ENCODE measurements around the gene SLITRK6.
"Not testable (repeated sequence)": the region's sequence is repeated elsewhere in the genome, so short reads cannot be mapped to it uniquely, and the experiment has no call there.

SLITRK6 gene, protein sequence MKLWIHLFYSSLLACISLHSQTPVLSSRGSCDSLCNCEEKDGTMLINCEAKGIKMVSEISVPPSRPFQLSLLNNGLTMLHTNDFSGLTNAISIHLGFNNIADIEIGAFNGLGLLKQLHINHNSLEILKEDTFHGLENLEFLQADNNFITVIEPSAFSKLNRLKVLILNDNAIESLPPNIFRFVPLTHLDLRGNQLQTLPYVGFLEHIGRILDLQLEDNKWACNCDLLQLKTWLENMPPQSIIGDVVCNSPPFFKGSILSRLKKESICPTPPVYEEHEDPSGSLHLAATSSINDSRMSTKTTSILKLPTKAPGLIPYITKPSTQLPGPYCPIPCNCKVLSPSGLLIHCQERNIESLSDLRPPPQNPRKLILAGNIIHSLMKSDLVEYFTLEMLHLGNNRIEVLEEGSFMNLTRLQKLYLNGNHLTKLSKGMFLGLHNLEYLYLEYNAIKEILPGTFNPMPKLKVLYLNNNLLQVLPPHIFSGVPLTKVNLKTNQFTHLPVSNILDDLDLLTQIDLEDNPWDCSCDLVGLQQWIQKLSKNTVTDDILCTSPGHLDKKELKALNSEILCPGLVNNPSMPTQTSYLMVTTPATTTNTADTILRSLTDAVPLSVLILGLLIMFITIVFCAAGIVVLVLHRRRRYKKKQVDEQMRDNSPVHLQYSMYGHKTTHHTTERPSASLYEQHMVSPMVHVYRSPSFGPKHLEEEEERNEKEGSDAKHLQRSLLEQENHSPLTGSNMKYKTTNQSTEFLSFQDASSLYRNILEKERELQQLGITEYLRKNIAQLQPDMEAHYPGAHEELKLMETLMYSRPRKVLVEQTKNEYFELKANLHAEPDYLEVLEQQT

DNA sequence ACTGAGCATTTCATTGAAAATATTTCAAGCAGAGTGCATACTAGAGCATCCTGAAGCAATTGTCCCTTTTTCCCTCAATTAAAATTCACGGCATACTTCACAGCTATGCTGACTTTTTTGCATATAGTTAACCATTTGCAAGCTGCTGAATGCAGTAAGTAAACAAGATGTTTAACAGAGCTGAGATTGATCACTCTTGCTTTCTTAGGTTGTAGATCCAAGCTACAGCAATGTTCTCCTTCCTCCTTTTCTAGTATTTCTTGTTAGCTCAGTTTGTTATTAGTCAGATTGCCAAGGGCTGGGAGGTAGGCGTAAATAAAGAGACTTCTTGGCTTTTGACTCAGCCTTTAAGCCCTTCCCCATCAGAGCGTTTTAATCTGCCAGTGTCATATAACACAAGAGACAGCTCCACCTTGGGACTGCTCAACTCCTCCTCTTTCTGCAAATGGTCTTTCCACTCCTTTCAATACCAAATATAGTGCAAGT, at the start of gene SLITRK6:
Gene SLITRK6, minus strand, starts transcription at position 323 of the 486 bp plus-strand sequence. CDS start 2,911 bp downstream, outside the sequence.
- DNase-seq, result peak; percentile 14

DNA sequence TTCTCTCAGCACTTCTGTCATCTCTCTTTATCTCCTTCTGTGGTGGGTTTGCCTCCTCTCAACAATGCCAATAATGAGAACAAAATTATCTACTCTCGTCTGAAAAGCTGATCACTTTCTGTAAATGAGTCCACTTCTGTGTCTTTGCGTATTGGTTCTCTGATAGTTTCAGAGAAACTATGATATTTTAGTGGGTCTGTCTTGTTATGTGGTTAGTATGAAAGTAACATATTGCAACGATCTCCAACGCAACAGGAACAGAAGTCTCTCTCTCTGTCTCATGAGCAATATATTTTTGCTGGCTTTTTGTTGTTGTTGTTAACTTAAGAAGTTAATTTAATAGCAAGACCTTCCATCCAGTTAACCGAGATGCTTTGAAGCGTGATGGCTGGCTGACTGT, 47.8 kb upstream of the SLITRK6 start:
- no peak for DNase-seq

DNA sequence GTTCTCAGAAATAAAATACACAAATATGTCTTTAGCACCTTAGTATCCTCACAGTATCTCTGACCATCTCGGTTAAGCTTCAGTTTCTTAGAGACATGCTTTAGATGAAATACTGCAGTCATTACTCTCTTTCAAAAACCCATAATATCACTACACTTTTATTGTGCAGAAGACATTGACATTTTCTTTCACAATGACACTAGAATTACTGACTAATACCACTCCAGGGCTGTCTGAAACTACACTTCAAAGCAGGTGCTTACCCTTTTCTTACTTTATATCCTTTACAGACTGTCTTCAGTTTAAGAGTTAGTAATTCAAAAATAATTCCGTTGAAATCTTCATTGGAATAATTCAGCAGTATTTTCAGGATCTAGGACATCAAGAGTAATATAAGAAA, 42.2 kb upstream of the SLITRK6 start:
- no peak for DNase-seq

DNA sequence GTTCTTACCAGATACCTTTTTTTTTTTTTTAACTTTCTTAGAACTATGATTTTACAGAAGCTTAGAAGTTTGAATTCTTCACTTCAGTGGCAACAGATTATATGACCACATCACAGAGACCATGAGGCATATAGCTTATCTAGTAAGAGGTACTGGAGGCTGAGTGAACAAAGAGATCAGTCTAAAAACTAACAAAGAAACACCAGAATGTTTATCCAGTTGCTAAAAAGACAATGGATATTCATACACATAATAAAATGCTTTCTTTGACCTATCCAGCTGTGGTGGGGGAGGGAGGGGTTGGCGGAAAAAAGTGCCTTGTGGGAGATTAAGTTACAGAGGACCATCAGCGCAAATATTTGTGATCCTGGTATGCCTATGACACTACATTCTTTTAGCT, 34.7 kb upstream of the SLITRK6 start:
- DNase-seq, result no peak

DNA sequence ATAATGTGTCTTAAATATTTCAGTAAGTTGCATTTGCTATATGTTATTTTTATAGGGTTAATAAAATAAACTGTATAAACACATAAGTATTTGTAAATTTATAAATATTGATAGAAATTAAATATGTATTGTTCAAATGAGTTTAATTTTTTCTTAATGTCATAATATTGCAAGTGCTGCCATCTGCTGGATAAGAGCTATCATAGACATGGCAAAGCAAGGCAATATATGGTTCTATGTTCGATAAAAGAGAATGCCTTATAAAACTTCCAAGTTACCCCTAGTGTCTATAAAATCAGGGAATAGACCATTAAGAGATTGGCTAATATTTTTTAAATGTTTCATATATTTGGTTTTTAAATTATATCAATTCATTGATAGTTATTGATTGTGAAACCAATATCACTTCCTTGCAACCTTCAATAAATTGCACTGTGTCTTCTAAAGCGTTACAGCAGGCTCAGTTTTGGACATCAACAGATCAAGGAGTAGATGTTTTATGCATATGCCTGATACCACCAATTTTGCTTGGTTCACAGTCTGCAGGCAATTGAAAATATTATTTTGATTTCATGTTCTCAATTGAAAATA, 29.0 kb upstream of the SLITRK6 start:
- peak; percentile 54 for DNase-seq

DNA sequence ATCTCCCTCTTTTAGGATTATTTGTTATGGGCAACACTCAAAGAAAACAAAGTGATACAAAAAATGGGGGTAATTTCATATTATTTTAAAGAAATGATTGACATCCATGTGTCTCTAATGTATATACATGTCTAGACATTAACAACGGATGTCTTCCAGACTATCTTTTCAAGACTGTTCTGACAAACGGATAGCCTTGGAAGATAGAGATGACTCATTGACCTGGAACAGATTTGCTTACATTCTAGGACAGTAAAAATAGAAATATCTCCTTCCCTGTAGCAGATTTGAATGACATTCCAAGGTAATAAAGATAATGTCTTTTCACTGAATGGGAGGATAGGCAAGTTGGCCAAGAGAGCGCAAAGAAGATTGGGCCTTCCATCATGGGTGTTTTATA, 26.2 kb upstream of the SLITRK6 start:
- DNase-seq, result no peak

DNA sequence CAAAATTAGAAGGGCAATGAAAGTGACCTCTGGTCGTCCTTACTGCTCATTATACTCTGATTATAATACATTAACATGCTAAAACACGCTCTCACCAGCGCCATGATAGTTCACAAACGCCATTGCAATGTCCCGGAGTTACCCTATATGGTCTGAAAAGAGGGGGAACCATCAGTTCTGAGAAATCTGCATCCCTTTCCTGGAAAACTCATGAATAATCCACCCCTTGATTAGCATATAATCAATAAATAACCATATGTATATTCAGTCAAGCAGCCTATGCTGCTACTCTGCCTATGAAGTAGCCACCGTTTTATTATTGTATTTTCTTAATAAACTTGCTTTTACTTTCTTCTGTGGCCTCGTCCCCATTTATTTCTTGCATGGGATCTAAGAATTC, 24.6 kb upstream of the SLITRK6 start:
- DNase-seq, result no peak

DNA sequence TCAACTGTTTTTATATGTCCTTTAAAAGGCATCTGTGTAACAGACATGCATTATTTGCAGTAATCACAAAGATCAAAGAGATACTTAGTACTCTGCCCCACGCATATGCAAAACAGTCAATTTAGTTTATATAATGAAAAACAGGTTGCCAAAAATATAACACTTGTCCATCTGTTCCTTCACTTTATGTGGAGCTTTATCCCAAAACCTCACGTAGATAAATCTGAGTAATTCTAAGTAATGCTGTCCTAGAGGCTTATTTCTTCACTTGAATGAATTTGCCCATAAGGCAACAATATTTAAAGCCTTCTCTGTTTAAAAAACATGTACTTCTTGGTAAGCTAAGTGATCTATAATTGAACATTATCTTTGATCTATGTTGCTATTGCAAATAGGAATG, 20.3 kb upstream of the SLITRK6 start:
- no peak for DNase-seq

DNA sequence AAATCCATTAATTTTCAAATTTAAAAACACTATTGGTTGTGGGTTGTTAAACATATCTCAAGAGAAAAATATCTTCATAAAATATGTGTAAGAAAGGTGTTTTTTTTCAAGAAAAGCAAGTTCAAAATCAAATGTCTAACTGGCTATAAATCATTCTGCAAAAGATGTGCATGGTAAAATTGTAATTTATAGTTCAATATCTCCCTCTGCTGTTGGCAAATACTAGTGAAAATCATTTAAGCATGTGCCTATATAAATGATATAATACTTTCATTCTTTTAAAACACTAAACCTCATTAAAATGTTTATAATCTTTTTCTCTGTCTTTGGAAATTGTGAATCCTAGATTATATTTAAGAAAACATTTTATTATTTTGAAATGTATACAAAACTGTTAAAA, 17.2 kb upstream of the SLITRK6 start:
- DNase-seq, result no peak

DNA sequence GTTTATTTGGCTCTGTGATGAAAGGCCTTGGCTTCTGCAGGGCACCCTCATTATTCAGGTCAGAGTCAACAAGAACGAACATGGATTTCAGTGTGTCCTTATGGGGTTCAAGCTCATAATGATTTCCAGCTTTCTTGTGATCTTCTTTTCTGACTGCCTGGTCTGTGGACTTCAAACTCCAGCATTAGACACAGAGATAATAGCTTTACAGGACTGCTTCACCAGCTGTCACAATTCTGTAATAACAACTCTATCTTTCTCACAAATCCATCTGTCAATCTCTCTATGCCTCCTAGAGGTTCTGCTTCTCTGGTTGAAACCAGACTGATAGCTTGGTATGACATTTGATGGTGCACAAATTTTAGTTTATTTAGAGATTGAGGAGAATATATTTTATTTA, 13.1 kb upstream of the SLITRK6 start:
- no peak for DNase-seq

DNA sequence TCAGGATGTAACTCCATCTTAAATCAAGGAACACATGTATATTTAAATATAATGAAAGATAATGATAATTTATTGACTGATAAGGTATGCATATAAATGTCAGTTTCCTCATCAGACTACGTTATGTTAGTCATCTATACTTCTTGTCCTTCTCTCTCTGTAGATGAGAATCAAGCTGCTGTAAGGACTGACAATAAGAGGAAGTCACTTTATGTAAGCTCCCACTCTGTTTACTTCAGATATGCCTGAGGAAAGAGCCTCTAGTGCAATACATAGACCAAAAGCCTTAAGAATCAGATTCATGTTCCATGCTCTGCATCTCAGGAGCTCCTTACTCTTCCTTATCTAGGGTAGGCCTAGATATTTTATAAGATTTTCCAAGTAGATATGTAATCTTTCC, 9.6 kb upstream of the SLITRK6 start:
- DNase-seq, result no peak

DNA sequence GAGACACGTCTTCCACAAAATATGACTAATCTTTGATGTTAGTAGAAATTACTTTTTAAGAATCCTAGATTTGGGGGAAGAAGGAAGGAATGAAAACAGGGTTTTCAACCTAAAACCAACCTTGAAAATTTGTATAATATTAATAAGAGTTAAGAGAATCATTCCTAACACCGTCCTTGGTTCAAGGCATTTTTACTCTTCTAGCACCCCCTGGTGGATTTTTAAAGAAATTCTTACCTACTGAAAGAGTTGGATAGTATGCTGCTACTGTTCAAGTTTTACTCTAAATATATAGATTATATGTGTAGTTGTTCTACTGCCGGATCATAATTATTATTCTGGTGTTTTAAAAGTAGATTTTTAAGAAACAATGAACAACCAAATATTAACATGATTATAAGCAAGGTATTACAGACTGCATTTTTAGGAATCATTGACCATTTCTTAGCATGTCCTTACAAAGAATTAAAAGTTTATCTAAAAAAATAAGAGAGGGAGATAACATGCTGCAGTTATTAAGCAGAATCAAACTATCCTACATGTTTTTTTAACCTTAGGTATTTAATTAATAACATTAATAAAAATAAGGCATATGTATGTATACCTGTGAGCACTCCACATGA, 7.4 kb upstream of the SLITRK6 start:
- DNase-seq, result peak; percentile 19

DNA sequence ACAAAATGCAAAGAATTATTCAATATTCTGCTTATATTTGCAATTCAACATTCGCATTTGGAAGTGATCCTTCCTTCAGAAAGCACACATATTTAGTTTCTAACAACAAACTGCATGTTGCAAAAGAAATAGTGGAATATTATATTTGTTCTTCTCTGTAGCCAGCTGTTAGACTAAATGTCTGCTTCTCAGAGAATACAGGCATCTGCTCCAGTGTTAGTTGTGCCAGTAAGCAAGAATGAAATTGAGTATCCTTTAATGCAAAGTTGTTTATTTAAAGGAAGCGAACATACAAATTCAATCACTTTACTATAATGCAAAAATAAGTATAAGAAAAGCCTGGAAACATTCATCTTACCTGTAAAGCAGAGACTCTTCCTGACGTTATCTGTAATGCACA, 663 bp downstream of the SLITRK6 start:
- DNase-seq, result no peak

DNA sequence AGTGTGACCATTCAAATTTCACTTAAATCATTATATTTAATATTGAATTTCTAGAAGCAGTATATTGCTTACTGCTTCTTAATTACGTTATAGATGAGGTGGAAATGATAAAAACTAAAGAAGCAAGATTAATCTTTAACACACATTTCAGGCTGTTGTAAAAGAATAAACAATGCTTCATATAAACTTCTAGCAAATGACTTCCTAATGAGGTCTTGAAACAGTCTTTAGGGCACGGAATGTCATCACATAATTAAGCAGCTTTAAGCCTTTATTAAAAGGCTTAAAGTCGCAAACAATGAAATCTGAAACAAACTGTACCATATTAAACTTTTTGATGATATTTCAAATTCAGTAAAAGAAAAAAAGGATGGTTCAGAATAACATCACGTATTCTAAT, 1.9 kb downstream of the SLITRK6 start:
- no peak for DNase-seq

DNA sequence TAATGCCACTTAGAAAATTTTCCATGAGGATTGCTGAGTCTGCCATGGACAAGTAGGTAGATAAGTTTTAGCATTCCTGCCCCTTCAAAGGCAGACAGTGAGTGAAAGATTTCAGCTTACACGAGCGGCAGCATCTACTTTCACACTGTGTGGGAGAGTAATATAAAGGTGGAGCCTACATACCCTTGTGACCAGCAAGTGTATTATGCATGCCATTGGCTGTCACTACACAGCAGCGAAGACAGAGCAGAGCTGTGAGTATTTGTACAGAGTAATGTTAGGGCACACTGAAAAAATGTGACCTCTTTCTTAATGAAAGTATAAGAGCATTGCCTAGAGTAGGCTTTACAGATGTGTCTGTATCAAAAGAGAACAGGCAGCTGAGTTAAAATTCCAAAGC, 14.0 kb downstream of the SLITRK6 start:
- DNase-seq, result no peak

DNA sequence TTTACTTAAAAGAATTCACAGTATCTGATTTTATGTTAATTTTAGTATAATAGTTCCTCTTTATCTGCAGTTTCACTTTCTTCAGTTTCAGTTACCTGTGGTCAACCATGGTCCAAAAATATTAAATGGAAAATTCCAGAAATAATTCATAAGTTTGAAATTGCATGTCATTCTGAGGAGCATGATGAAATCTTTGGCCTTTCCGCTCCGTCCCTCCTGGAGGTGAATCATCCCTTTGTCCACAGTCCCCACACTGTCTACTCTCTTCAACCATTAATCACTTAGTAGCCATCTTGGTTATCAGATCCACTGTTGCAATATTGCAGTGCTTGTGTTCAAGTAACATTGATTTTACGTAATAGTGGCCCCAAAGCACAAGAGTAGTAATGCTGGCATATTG, 26.9 kb downstream of the SLITRK6 start:
- DNase-seq, result no peak

DNA sequence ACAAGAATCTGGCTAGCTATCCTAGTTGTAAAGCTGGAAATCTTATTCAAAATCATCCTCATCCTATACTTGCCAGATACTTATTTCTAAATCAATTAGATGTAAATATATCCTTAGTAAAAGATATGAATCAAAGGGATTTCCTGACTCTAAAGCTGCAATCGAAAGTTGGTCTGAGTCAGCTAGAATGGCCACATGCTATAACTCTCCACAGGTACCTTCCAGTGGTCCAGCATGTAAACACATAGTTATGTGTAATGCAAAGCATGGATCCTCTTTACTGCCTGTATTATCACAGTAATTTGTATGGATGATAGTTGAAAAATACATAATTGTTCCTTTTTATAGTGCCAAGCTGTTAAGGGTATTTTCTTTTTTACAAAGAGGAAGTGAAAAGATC, 27.4 kb downstream of the SLITRK6 start:
- no peak for DNase-seq

DNA sequence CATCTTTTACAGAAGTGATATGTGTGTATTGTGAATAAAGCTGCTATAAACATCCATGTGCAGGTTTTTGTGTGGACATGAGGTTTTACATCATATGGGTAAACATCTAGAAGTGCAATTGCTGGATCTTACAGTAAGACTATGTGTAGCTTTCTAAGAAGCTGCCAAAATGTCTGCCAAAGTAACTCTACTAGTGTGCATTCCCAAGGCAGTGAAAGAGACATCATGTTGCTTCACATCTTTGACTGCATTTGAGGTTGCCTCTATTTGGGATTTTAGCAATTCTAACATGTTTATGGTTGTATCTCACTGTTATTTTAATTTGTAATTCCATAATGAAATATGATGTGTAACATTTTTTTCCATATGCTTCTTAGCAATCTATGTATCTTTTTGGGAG, 30.3 kb downstream of the SLITRK6 start:
- no peak for DNase-seq

DNA sequence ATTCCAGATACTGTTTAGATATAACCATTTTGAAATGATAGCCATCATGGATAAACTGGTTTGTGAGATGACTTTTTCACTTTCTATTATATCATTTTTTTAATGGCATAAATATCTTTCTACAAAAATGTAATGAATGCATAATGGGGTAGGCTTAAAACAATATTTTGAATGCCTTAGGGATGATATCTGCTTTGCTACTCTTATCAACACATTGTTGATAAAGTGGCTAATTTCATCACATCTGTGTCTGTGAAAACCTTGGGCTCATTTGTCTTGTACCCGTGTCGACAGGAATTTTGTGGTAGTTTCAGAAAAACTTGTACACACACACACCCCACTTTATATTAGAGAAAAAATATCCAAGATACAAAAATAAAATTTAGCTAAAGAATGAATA, 44.1 kb downstream of the SLITRK6 start:
- DNase-seq, result no peak

DNA sequence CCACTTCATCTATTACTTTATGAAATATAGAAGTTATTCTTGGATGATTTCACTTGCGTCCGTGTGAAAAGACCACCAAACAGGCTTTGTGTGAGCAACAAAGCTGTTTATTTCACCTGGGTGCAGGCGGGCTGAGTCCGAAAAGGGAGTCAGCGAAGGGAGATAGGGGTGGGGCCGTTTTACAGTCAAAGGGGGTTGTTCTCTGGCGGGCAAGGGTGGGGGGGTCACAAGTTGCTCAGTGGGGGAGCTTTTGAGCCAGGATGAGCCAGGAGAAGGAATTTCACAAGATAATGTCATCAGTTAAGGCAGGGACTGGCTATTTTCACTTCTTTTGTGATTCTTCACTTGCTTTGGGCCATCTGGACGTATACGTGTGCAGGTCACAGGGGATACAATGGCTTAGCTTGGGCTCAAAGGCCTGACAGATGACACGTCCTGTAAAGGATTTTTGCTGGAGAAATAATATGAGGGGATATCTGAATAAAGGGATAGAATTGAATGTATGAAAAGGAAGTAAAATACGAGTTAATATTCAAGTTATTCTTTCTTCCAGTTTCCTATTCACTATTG, 55.9 kb downstream of the SLITRK6 start:
- not testable (repeated sequence) for DNase-seq
